HG02678 (cell line): Measurements from ENCODE around the gene HERC2.
"Not testable (repeated sequence)": the region's sequence is repeated elsewhere in the genome, so short reads cannot be mapped to it uniquely, and the experiment has no call there.

Experiments used
- ATAC-seq: cut with Tn5 transposase; IDR thresholded peaks from one replicate; pipeline ENCODE4 v1.9.1; 2021; ENCODE audit warnings: mild to moderate bottlenecking, moderate library complexity; ENCODE audit not compliant: unreplicated experiment

Gene HERC2

GRCh38 chr15:28182731-28183130, 139.2 kb downstream of the HERC2 start:
- ATAC-seq: no peak

- ATAC-seq: no peak
Measured at GRCh38 chr15:28182216-28182615, 139.8 kb downstream of the HERC2 start.

GRCh38 chr15:28181366-28181765, 140.6 kb downstream of the HERC2 start:
- ATAC-seq: no peak

GRCh38 chr15:28179270-28179669, 142.7 kb downstream of the HERC2 start:
- ATAC-seq: no peak

- ATAC-seq: no peak
Measured at GRCh38 chr15:28178727-28179126, 143.3 kb downstream of the HERC2 start.

- ATAC-seq: no peak
Measured at GRCh38 chr15:28178290-28178689, 143.7 kb downstream of the HERC2 start.

- ATAC-seq: no peak
Measured at GRCh38 chr15:28169366-28169765, 152.6 kb downstream of the HERC2 start.

GRCh38 chr15:28168405-28169121, 153.4 kb downstream of the HERC2 start:
- not testable (repeated sequence) for ATAC-seq

GRCh38 chr15:28167042-28167441, 154.9 kb downstream of the HERC2 start:
- ATAC-seq: no peak

GRCh38 chr15:28165791-28166190, 156.2 kb downstream of the HERC2 start:
- ATAC-seq: no peak

GRCh38 chr15:28164876-28165275, 157.1 kb downstream of the HERC2 start:
- no peak for ATAC-seq

- no peak for ATAC-seq
Measured at GRCh38 chr15:28154283-28154682, 167.7 kb downstream of the HERC2 start.

GRCh38 chr15:28153492-28154119, 168.4 kb downstream of the HERC2 start:
- no peak for ATAC-seq

- not testable (repeated sequence) for ATAC-seq
Measured at GRCh38 chr15:28152538-28152923, 169.4 kb downstream of the HERC2 start.

GRCh38 chr15:28151864-28152537, 170.0 kb downstream of the HERC2 start:
- not testable (repeated sequence) for ATAC-seq

GRCh38 chr15:28147801-28148200, 174.2 kb downstream of the HERC2 start:
- ATAC-seq: no peak

- ATAC-seq: not testable (repeated sequence)
Measured at GRCh38 chr15:28145419-28145818, 176.6 kb downstream of the HERC2 start.

GRCh38 chr15:28140062-28140461, 181.9 kb downstream of the HERC2 start:
- no peak for ATAC-seq

- not testable (repeated sequence) for ATAC-seq
Measured at GRCh38 chr15:28137408-28138039, 184.5 kb downstream of the HERC2 start.

GRCh38 chr15:28136236-28136904, 185.6 kb downstream of the HERC2 start:
- peak; percentile 95 for ATAC-seq

GRCh38 chr15:28133281-28133680, 188.7 kb downstream of the HERC2 start:
- no peak for ATAC-seq
